SH-SY5Y (cell line): Measurements from ENCODE around the gene TCFL5.

Experiments
- GATA2 ChIP-seq: IDR thresholded peaks from 2 replicates; pipeline ENCODE4 v1.6.1; 2011; ENCODE audit warnings: mild to moderate bottlenecking, low read depth, low read length
- GATA3 ChIP-seq: IDR thresholded peaks from 2 replicates; pipeline ENCODE4 v1.6.1; 2011; ENCODE audit warnings: low read depth, mild to moderate bottlenecking, low read length, moderate library complexity

DNA sequence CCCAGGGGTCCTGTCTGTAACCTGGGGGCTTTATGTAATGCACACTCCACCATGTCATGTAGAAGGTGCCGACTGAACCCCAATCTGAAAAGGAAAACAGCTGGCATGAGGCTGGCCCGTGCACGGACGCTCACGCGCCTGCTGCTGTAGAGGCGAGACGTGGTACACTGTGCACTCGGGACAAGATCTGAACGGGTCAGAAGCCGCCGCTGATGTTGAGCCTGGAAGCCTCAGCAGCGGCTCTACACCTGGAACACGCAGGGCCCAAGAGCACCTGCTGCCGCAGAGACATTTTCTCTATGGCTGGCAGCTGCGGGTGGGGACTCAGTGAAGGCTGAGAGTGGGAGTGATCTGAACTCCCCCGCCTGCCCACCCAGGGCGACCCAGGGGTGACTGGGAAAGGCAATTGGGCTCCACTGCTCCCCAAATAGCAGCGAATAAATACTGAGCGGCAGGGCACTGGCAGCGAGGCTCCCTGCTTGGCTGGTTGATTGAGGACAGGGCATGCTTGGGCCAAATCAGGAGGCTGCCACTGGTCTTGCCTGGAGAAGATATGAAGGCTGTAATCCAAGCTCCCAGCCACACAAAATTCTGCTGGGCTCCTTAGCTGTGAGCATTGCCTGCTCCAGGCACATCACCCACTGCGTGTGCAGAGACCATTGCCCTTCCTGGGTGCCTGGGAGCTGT is 59.5 kb downstream of the TCFL5 start:
- no peak for TF ChIP-seq GATA2
- no peak for TF ChIP-seq GATA3
